Measurements from ENCODE around the gene KRT14. TPM values are rescaled to one million over a fixed set of nuclear protein-coding genes. Genes with fewer than 3 reads are reported as not detected.
A peak's percentile ranks its signal among the peaks of the same experiment; 100 is the strongest.
"Not testable (repeated sequence)": the region's sequence is repeated elsewhere in the genome, so short reads cannot be mapped to it uniquely, and the experiment has no call there.

KRT14 gene
- total and polyA plus RNA-seq, 4 donors: 0.62 to 4.9 (median 1.1) TPM

DNA sequence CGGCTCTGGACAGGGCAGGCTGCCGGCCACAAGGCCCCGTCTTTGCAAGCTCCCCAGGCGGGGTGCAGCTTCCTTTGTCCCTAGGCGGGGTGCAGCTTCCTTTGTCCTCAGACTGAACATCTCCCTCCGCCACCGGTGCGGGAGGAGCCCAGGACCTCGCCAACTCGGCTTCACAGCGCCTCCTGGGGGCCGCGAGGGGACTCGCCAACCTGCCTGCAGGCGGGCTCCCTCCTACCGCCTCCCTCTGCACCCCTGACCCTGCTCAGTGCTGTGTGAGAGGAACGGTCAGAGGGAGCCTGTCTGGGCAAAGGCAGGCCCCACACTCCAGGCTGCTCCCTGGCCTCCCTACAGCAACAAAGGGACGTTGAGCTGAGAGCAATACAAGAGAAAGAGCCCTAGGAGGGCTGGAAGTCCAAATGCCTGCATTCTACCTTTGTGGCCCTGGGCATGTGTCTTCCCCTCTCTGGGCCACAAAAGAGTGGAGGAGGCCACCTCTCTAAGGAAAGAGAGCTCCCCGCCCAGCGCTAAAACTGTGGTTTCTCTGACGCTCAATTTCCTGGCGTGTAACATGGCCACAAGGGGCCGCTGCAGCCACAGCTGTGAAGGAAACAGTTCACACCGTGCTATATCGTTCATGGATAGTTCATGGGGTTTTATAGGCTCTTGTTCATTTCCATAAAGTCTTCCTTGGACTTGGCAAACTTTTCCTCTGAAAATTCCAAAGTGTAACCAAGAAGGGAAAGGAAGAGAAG is 37.7 kb downstream of the KRT14 start:
- Histone ChIP-seq H3K27ac (ENCODE audit: low read depth, low read length) (peak overlapping the region; percentile 0), H3K27me3 (ENCODE audit: control insufficient read depth, insufficient read depth, low read length) (no peaks in the 10 kb centered on the region), H3K4me3 (ENCODE audit: low read depth, low read length) (no peak overlapping the region), H3K9me3 (ENCODE audit: control insufficient read depth, insufficient read depth, low read length) (no peaks in the 10 kb centered on the region), H3K4me1 (ENCODE audit: control insufficient read depth, insufficient read depth, low read length) (peaks cover 33% of the 10 kb centered on the region), H3K36me3 (ENCODE audit: control insufficient read depth, insufficient read depth, low read length) (no peaks in the 10 kb centered on the region)
- 2% methylated on average over 17 of the region's 25 CpGs for WGBS (ENCODE audit: insufficient coverage)
- peak; percentile 52 to 96 (median 75) for DNase-seq (ENCODE audit: low read depth in 4 of 6, low spot score in 6 of 6)

- H3K27ac ChIP-seq (ENCODE audit: low read depth, low read length): peak overlapping the region; percentile 0
- no peak overlapping the region for H3K4me3 ChIP-seq (ENCODE audit: low read depth, low read length)
- 54% methylated on average over 18 of the region's 23 CpGs for whole genome bisulfite sequencing (ENCODE audit: insufficient coverage)
- peaks cover 33% of the 10 kb centered on the region for H3K4me1 ChIP-seq (ENCODE audit: control insufficient read depth, insufficient read depth, low read length)
- H3K36me3 ChIP-seq (ENCODE audit: control insufficient read depth, insufficient read depth, low read length): no peaks in the 10 kb centered on the region
- H3K9me3 ChIP-seq (ENCODE audit: control insufficient read depth, insufficient read depth, low read length): no peaks in the 10 kb centered on the region
- H3K27me3 ChIP-seq (ENCODE audit: control insufficient read depth, insufficient read depth, low read length): no peaks in the 10 kb centered on the region
- no peak for DNase-seq (ENCODE audit: low read depth in 4 of 6, low spot score in 6 of 6)
These were observed 38.5 kb downstream of the KRT14 start for GRCh38 chr17:41547921-41548843.

DNA sequence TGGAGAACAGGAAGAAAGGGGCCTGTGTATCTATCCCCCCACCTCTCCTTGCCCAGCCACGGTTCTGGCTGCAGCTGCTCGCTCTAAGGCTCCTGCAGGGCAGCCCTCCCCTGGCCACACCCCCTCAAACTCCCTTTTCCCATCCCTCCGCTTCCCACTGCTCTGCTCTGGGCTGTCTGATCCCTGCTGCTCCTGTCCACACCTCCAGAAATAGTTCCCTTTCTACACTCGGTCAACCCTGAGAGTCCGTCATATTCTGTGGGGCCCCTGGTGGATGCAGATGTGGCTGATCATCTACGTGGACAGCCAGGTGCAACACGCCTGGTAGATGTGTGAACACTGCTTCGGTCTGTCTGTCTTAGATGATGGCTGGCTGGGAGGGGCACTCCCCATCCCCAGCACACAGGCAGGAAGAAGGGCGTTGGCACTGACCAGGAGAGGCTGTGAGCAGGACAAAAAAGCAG is 39.3 kb downstream of the KRT14 start:
- no peak overlapping the region for H3K27ac ChIP-seq (ENCODE audit: low read depth, low read length)
- H3K9me3 ChIP-seq (ENCODE audit: control insufficient read depth, insufficient read depth, low read length): no peaks in the 10 kb centered on the region
- no peaks in the 10 kb centered on the region for H3K27me3 ChIP-seq (ENCODE audit: control insufficient read depth, insufficient read depth, low read length)
- H3K4me3 ChIP-seq (ENCODE audit: low read depth, low read length): no peak overlapping the region
- 68% methylated on average over 7 of the region's 9 CpGs for WGBS (ENCODE audit: insufficient coverage)
- no peaks in the 10 kb centered on the region for H3K36me3 ChIP-seq (ENCODE audit: control insufficient read depth, insufficient read depth, low read length)
- H3K4me1 ChIP-seq (ENCODE audit: control insufficient read depth, insufficient read depth, low read length): peaks cover 33% of the 10 kb centered on the region
- no peak for DNase-seq (ENCODE audit: low read depth in 4 of 6, low spot score in 6 of 6)

- no peak overlapping the region for H3K4me3 ChIP-seq (ENCODE audit: low read depth, low read length)
- no peaks in the 10 kb centered on the region for H3K27me3 ChIP-seq (ENCODE audit: control insufficient read depth, insufficient read depth, low read length)
- no peaks in the 10 kb centered on the region for H3K9me3 ChIP-seq (ENCODE audit: control insufficient read depth, insufficient read depth, low read length)
- no peak for DNase-seq (ENCODE audit: low read depth in 4 of 6, low spot score in 6 of 6)
- no CpG with 5 or more reads among the region's 3 CpGs for WGBS (ENCODE audit: insufficient coverage)
- H3K27ac ChIP-seq (ENCODE audit: low read depth, low read length): no peak overlapping the region
- peaks cover 33% of the 10 kb centered on the region for H3K4me1 ChIP-seq (ENCODE audit: control insufficient read depth, insufficient read depth, low read length)
- no peaks in the 10 kb centered on the region for H3K36me3 ChIP-seq (ENCODE audit: control insufficient read depth, insufficient read depth, low read length)
These were observed 39.9 kb downstream of the KRT14 start for GRCh38 chr17:41546819-41547218.

DNA sequence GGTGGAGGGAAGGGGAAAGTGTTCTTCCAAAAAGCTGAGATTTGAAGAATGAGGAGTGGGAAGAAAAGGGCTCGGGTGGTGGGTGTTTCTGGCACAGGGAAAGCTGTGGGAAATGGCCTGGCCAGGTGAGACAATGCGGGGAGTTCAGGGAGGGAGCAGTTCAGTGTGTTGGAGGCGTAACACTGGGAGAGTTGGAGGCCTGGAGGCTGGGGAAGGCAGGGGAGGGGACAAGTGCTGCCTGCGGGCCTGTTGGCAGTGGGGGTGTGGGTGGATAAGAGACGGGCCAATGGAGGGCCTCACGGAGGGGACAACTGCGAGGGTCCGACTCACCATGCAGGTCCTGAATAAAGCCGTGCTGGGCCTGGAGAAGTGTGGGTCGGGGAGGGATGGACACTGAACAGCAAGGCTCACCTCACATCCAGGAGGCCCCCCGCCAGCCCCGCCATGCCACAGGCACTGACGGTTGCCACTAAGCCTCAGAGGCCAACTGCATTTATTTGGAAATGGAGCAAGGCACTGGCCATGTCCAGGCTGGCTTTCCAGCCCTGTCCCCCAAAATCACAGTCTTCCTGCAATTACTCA is 40.8 kb downstream of the KRT14 start:
- H3K9me3 ChIP-seq (ENCODE audit: control insufficient read depth, insufficient read depth, low read length): no peaks in the 10 kb centered on the region
- DNase-seq (ENCODE audit: low read depth in 4 of 6, low spot score in 6 of 6): no peak
- no peak overlapping the region for H3K4me3 ChIP-seq (ENCODE audit: low read depth, low read length)
- H3K27me3 ChIP-seq (ENCODE audit: control insufficient read depth, insufficient read depth, low read length): no peaks in the 10 kb centered on the region
- peaks cover 33% of the 10 kb centered on the region for H3K4me1 ChIP-seq (ENCODE audit: control insufficient read depth, insufficient read depth, low read length)
- 79% methylated on average over 13 of the region's 13 CpGs for WGBS (ENCODE audit: insufficient coverage)
- H3K27ac ChIP-seq (ENCODE audit: low read depth, low read length): no peak overlapping the region
- H3K36me3 ChIP-seq (ENCODE audit: control insufficient read depth, insufficient read depth, low read length): no peaks in the 10 kb centered on the region

DNA sequence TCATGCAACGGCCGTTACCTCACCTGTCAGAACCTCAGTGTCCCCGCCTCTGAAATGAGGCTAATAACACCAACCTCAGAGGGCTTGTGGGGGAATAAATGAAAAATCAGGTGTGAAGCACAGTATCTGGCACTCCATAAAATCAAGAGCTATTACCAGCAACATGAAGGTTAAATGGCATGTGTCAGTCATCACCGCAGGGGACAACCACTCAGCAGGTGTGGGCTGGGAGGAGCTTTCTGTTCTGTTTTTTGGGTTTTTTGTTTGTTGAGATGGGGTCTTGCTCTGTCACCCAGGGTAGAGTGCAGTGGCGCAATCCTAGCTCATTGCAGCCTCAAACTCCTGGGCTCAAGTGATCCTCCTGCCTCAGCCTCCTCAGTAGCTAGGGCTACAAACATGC is 41.8 kb downstream of the KRT14 start:
- Histone ChIP-seq H3K4me3 (ENCODE audit: low read depth, low read length) (no peak overlapping the region), H3K4me1 (ENCODE audit: control insufficient read depth, insufficient read depth, low read length) (peaks cover 37% of the 10 kb centered on the region), H3K36me3 (ENCODE audit: control insufficient read depth, insufficient read depth, low read length) (no peaks in the 10 kb centered on the region), H3K27me3 (ENCODE audit: control insufficient read depth, insufficient read depth, low read length) (no peaks in the 10 kb centered on the region), H3K9me3 (ENCODE audit: control insufficient read depth, insufficient read depth, low read length) (no peaks in the 10 kb centered on the region), H3K27ac (ENCODE audit: low read depth, low read length) (no peak overlapping the region)
- 90% methylated on average over 2 of the region's 5 CpGs for WGBS (ENCODE audit: insufficient coverage)
- DNase-seq (ENCODE audit: low read depth in 4 of 6, low spot score in 6 of 6): no peak

- Histone ChIP-seq H3K4me1 (ENCODE audit: control insufficient read depth, insufficient read depth, low read length) (peaks cover 37% of the 10 kb centered on the region), H3K4me3 (ENCODE audit: low read depth, low read length) (no peak overlapping the region), H3K27ac (ENCODE audit: low read depth, low read length) (no peak overlapping the region), H3K27me3 (ENCODE audit: control insufficient read depth, insufficient read depth, low read length) (no peaks in the 10 kb centered on the region), H3K9me3 (ENCODE audit: control insufficient read depth, insufficient read depth, low read length) (no peaks in the 10 kb centered on the region), H3K36me3 (ENCODE audit: control insufficient read depth, insufficient read depth, low read length) (no peaks in the 10 kb centered on the region)
- DNase-seq (ENCODE audit: low read depth in 4 of 6, low spot score in 6 of 6): peak in 5 of 6 donors; percentile 35 to 96 (median 62)
- WGBS (ENCODE audit: insufficient coverage): 31% methylated on average over 2 of the region's 5 CpGs
These were observed 42.2 kb downstream of the KRT14 start for GRCh38 chr17:41544491-41544892.

DNA sequence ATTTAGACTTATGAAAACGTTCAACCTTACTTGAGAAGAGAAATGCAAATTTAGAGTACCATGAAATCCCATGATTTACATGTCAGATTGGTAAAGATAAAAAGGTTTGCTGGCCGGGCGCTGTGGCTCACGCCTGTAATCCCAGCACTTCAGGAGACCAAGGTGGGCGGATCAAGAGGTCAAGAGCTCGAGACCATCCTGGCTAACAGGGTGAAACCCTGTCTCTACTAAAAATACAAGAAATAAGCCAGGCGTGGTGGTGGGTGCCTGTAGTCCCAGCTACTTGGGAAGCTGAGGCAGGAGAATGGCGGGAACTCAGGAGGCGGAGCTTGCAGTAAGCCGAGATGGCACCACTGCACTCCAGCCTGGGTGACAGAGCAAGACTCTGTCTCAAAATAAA is 43.9 kb downstream of the KRT14 start:
- H3K27me3 ChIP-seq (ENCODE audit: control insufficient read depth, insufficient read depth, low read length); H3K36me3 ChIP-seq (ENCODE audit: control insufficient read depth, insufficient read depth, low read length); H3K4me3 ChIP-seq (ENCODE audit: low read depth, low read length); DNase-seq (ENCODE audit: low read depth in 4 of 6, low spot score in 6 of 6); H3K9me3 ChIP-seq (ENCODE audit: control insufficient read depth, insufficient read depth, low read length); H3K27ac ChIP-seq (ENCODE audit: low read depth, low read length): not testable (repeated sequence)
- H3K4me1 ChIP-seq (ENCODE audit: control insufficient read depth, insufficient read depth, low read length): peaks cover 21% of the 10 kb centered on the region
- WGBS (ENCODE audit: insufficient coverage): 80% methylated on average over 4 of the region's 10 CpGs

- no peak overlapping the region for H3K27ac ChIP-seq (ENCODE audit: low read depth, low read length)
- no CpG with 5 or more reads among the region's 2 CpGs for WGBS (ENCODE audit: insufficient coverage)
- no peaks in the 10 kb centered on the region for H3K9me3 ChIP-seq (ENCODE audit: control insufficient read depth, insufficient read depth, low read length)
- H3K36me3 ChIP-seq (ENCODE audit: control insufficient read depth, insufficient read depth, low read length): no peaks in the 10 kb centered on the region
- H3K27me3 ChIP-seq (ENCODE audit: control insufficient read depth, insufficient read depth, low read length): no peaks in the 10 kb centered on the region
- peaks cover 17% of the 10 kb centered on the region for H3K4me1 ChIP-seq (ENCODE audit: control insufficient read depth, insufficient read depth, low read length)
- DNase-seq (ENCODE audit: low read depth in 4 of 6, low spot score in 6 of 6): no peak
- no peak overlapping the region for H3K4me3 ChIP-seq (ENCODE audit: low read depth, low read length)
These were observed 44.3 kb downstream of the KRT14 start for GRCh38 chr17:41542357-41542756.
